Measurements from ENCODE around the gene ASTN1.

The ASTN1 gene

DNA sequence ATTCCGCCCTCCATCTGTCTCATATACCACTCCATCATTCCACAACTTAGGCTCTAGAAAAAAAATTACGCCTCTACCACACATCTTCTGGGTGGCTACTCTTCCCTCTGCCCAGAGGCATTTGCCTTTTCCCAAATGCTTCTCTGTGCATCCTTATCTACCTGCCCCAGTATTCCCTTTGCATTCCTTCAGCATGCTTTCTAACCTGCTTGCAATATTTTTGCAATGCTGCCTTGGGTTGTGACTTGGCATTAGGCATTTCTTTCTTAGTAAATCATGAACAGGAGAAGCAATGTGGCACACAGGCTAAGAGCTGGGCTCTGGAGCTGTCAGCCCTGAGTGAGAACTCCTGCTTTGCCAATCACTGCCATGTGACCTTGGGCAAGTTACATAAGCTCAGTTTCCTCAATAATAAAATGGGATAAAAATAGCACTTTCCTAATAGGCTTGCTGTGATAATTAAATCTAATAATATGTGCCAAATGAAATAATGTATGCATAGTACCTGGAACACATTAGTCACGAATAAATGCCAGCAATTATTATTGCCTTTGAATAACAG is 276.0 kb downstream of the ASTN1 start:
- H3K9ac ChIP-seq = no peak overlapping the region
- H3K4me3 ChIP-seq (IDR thresholded peaks at IDR 0.05; ENCODE audit: insufficient read depth, low read depth, low read length) = no peak overlapping the region
- no peaks in the 10 kb centered on the region for H3K79me2 ChIP-seq (ENCODE audit: insufficient read depth, low read depth)
- H3K36me3 ChIP-seq (ENCODE audit: insufficient read depth) = no peaks in the 10 kb centered on the region
- H2AFZ ChIP-seq (ENCODE audit: low read depth) = no peak overlapping the region
- no peaks in the 10 kb centered on the region for H4K20me1 ChIP-seq (ENCODE audit: insufficient read depth)
- no peaks in the 10 kb centered on the region for H3K4me1 ChIP-seq (ENCODE audit: low read depth, poor library complexity, severe bottlenecking)
- no peak overlapping the region for H3K27ac ChIP-seq
- no peak for TF ChIP-seq CTCF (conservative IDR thresholded peaks at IDR 0.05; ENCODE audit: low read depth, low read length)
- no peaks in the 10 kb centered on the region for H3K27me3 ChIP-seq (ENCODE audit: insufficient read depth, low read depth)
- no peak overlapping the region for H3K4me2 ChIP-seq

DNA sequence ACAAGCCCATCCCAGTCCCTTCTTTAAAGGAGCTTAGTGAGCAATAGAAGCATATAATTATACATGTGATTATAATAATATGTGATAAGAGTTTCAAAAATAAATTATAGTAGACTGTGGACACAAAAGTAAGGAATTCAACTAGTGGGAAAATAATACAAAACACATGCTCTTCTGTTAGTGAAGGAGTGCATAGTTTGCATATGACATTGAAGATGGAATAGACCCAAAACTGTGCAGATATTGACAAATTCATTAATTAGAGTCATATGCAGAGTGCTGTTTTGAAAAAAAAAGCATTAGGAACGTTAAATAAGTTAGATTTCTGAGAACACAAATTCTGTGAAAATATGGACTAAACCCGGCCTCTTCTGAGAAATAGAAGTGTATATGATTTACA is 278.8 kb downstream of the ASTN1 start:
- Histone ChIP-seq H3K9ac (no peak overlapping the region), H2AFZ (ENCODE audit: low read depth) (no peak overlapping the region), H3K4me3 (IDR thresholded peaks at IDR 0.05; ENCODE audit: insufficient read depth, low read depth, low read length) (no peak overlapping the region), H3K4me1 (ENCODE audit: low read depth, poor library complexity, severe bottlenecking) (peaks cover 13% of the 10 kb centered on the region), H3K27ac (no peak overlapping the region), H3K4me2 (no peak overlapping the region), H3K27me3 (ENCODE audit: insufficient read depth, low read depth) (no peaks in the 10 kb centered on the region), H3K36me3 (ENCODE audit: insufficient read depth) (no peaks in the 10 kb centered on the region), H3K79me2 (ENCODE audit: insufficient read depth, low read depth) (no peaks in the 10 kb centered on the region), H4K20me1 (ENCODE audit: insufficient read depth) (no peaks in the 10 kb centered on the region)
- TF ChIP-seq CTCF (conservative IDR thresholded peaks at IDR 0.05; ENCODE audit: low read depth, low read length) = no peak

- H3K4me3 ChIP-seq (IDR thresholded peaks at IDR 0.05; ENCODE audit: insufficient read depth, low read depth, low read length) = no peak overlapping the region
- no peaks in the 10 kb centered on the region for H3K79me2 ChIP-seq (ENCODE audit: insufficient read depth, low read depth)
- H3K4me1 ChIP-seq (ENCODE audit: low read depth, poor library complexity, severe bottlenecking) = peaks cover 17% of the 10 kb centered on the region
- no peak for TF ChIP-seq CTCF (conservative IDR thresholded peaks at IDR 0.05; ENCODE audit: low read depth, low read length)
- no peaks in the 10 kb centered on the region for H3K27me3 ChIP-seq (ENCODE audit: insufficient read depth, low read depth)
- no peaks in the 10 kb centered on the region for H3K36me3 ChIP-seq (ENCODE audit: insufficient read depth)
- H4K20me1 ChIP-seq (ENCODE audit: insufficient read depth) = no peaks in the 10 kb centered on the region
- no peak overlapping the region for H3K9ac ChIP-seq
- H3K4me2 ChIP-seq = no peak overlapping the region
- no peak overlapping the region for H3K27ac ChIP-seq
- H2AFZ ChIP-seq (ENCODE audit: low read depth) = no peak overlapping the region
These were observed 279.2 kb downstream of the ASTN1 start for GRCh38 chr1:176885341-176885740.

- no peak for TF ChIP-seq CTCF (conservative IDR thresholded peaks at IDR 0.05; ENCODE audit: low read depth, low read length)
- H2AFZ ChIP-seq (ENCODE audit: low read depth) = no peak overlapping the region
These were observed 279.6 kb downstream of the ASTN1 start for GRCh38 chr1:176884911-176885310.

More at GRCh38 chr1:176884911-176885310, 279.6 kb downstream of the ASTN1 start:
- no peak overlapping the region for H3K4me3 ChIP-seq (IDR thresholded peaks at IDR 0.05; ENCODE audit: insufficient read depth, low read depth, low read length)
- no peaks in the 10 kb centered on the region for H4K20me1 ChIP-seq (ENCODE audit: insufficient read depth)
- no peak overlapping the region for H3K9ac ChIP-seq
- no peaks in the 10 kb centered on the region for H3K79me2 ChIP-seq (ENCODE audit: insufficient read depth, low read depth)
- no peaks in the 10 kb centered on the region for H3K27me3 ChIP-seq (ENCODE audit: insufficient read depth, low read depth)
- no peak overlapping the region for H3K4me2 ChIP-seq
- peaks cover 21% of the 10 kb centered on the region for H3K4me1 ChIP-seq (ENCODE audit: low read depth, poor library complexity, severe bottlenecking)
- no peak overlapping the region for H3K27ac ChIP-seq
- no peaks in the 10 kb centered on the region for H3K36me3 ChIP-seq (ENCODE audit: insufficient read depth)
